CD8-positive, alpha-beta memory T cell (primary cell): ENCODE results near the gene CD247. TPM values are rescaled to one million over a fixed set of nuclear protein-coding genes. Genes with fewer than 3 reads are reported as not detected.

Experiments used
- CTCF ChIA-PET: fragments of 350-600 bp; sonication (Branson Sonifier 250); formaldehyde crosslinking; loops from one replicate; lab custom pipeline; 2021; ENCODE audit warnings: antibody characterized with exemption; lab: Charles Lee
- POLR2A ChIA-PET: fragments of 350-600 bp; sonication (Branson Sonifier 250); formaldehyde crosslinking; loops from one replicate; lab custom pipeline; 2021; ENCODE audit warnings: antibody characterized with exemption; lab: Charles Lee
- DNase-seq, 5 donors: peaks; one replicate each; pipeline versions ENCODE4 v3.0.0 to v3.0.0-alpha.2; 2020 to 2022; ENCODE audit warnings: mixed read lengths in 1 of 5
- H3K27ac ChIP-seq: one replicate; pipeline ENCODE4 v1.7.0; 2013; ENCODE audit warnings: low read depth, mild to moderate bottlenecking, low read length, moderate library complexity
- H3K27me3 ChIP-seq: 2 replicates; pipeline ENCODE4 v1.7.0; 2013; ENCODE audit warnings: low read length, mild to moderate bottlenecking; ENCODE audit not compliant: insufficient read depth, poor library complexity, severe bottlenecking
- H3K36me3 ChIP-seq: 2 replicates; pipeline ENCODE4 v1.7.0; 2013; ENCODE audit warnings: mild to moderate bottlenecking, low read length, moderate library complexity; ENCODE audit not compliant: insufficient read depth
- H3K4me1 ChIP-seq: 2 replicates; pipeline ENCODE4 v1.7.0; 2013; ENCODE audit warnings: mild to moderate bottlenecking, low read length, moderate library complexity; ENCODE audit not compliant: insufficient read depth
- H3K4me3 ChIP-seq: 2 replicates; pipeline ENCODE4 v1.7.0; 2013; ENCODE audit warnings: mild to moderate bottlenecking, low read length
- H3K9me3 ChIP-seq: 2 replicates; pipeline ENCODE4 v1.7.0; 2013; ENCODE audit warnings: mild to moderate bottlenecking, low read length
- H3K27ac Mint-ChIP-seq, 8 donors: one replicate each; pipeline ENCODE4 v1.8.0; 2020 to 2021; ENCODE audit warnings: mixed read lengths in 8 of 8, mild to moderate bottlenecking in 6 of 8, inconsistent platforms in 3 of 8, moderate library complexity in 3 of 8
- H3K27me3 Mint-ChIP-seq, 2 donors: one replicate each; pipeline ENCODE4 v1.8.0; 2020 to 2021; ENCODE audit warnings: mixed read lengths in 2 of 2, mild to moderate bottlenecking in 1 of 2, moderate library complexity in 1 of 2
- H3K36me3 Mint-ChIP-seq, 3 donors: one replicate each; pipeline ENCODE4 v1.8.0; 2020 to 2021; ENCODE audit warnings: mixed read lengths in 3 of 3, inconsistent platforms in 1 of 3, mild to moderate bottlenecking in 1 of 3
- H3K4me1 Mint-ChIP-seq, 3 donors: one replicate each; pipeline ENCODE4 v1.8.0; 2020 to 2021; ENCODE audit warnings: mixed read lengths in 3 of 3, inconsistent platforms in 1 of 3, mild to moderate bottlenecking in 1 of 3
- H3K4me3 Mint-ChIP-seq, 7 donors: one replicate each; pipeline ENCODE4 v1.8.0; 2020 to 2021; ENCODE audit warnings: mixed read lengths in 7 of 7, mild to moderate bottlenecking in 6 of 7, moderate library complexity in 4 of 7, inconsistent platforms in 2 of 7
- H3K9me3 Mint-ChIP-seq, 5 donors: one replicate each; pipeline ENCODE4 v1.8.0; 2020 to 2022; ENCODE audit warnings: mixed read lengths in 5 of 5, mild to moderate bottlenecking in 3 of 5, moderate library complexity in 2 of 5, inconsistent platforms in 1 of 5
- polyA plus RNA-seq: library from polyadenylated mRNA; unstranded; fragments of 300-500 nt; fragmentation: Illumina TruSeq; gene quantifications from one replicate; pipeline ENCODE4 v1.2.3, GENCODE V29; 2021
- total RNA-seq, 2 experiments: library from RNA; stranded (reverse); gene quantifications; one replicate each; pipeline ENCODE4 v1.2.3, GENCODE V29; 2021

CD247 gene
- 100 to 1,000 TPM; 130 to 133 TPM for total RNA-seq
- polyA plus RNA-seq = 395 TPM

GRCh38 chr1:167518331-167518700 is at the start of gene CD247:
CD247 (minus strand) TSS chr1:167518529; CDS start chr1:167518465, 64 bp downstream.
- H3K4me3 ChIP-seq = peak within 1 kb of the TSS; percentile 97
- Mint-ChIP-seq H3K4me3 (peak within 1 kb of the TSS; percentile 94 to 100 (median 100)), H3K4me1 (peaks cover 38 to 55% (median 52%) of the 10 kb centered on the region in 3 donors), H3K9me3 (no peaks in the 10 kb centered on the region), H3K27ac (peak within 1 kb of the TSS; percentile 97 to 100 (median 99)), H3K36me3 (peaks cover 0 to 45% (median 3%) of the 10 kb centered on the region in 3 donors), H3K27me3 (no peaks in the 10 kb centered on the region)
- ChIA-PET CTCF (interaction anchor here (0.6 to 5.4 kb wide), 22 partner anchors 10 to 298 kb away, joined by 3 to 44 read pairs (median 5); partner anchors contain the start of genes CREG1 and POU2F1), POLR2A (interaction anchor here (0.7 to 3.2 kb wide), 15 partner anchors 19 to 708 kb away, joined by 3 to 27 read pairs (median 4); partner anchors contain the start of genes POU2F1 and SFT2D2)
- peaks cover 44% of the 10 kb centered on the region for H3K4me1 ChIP-seq
- peaks cover 8% of the 10 kb centered on the region for H3K36me3 ChIP-seq
- peak; percentile 68 to 87 (median 78) for DNase-seq
- no peaks in the 10 kb centered on the region for H3K27me3 ChIP-seq
- H3K9me3 ChIP-seq = no peaks in the 10 kb centered on the region
- peak within 1 kb of the TSS; percentile 97 for H3K27ac ChIP-seq

- DNase-seq = no peak
- ChIA-PET POLR2A (no interaction called here), CTCF (interaction anchor here (1.1 kb wide), 1 partner anchor 12 kb away, joined by 3 read pairs; no protein-coding TSS in a partner anchor)
- no peak overlapping the region for H3K4me3 ChIP-seq
- H3K9me3 Mint-ChIP-seq = no peaks in the 10 kb centered on the region
- no peaks in the 10 kb centered on the region for H3K36me3 ChIP-seq
- no peak overlapping the region for H3K4me3 Mint-ChIP-seq
- no peaks in the 10 kb centered on the region for H3K4me1 Mint-ChIP-seq
- peaks cover 0 to 2% (median 0%) of the 10 kb centered on the region in 3 donors for H3K36me3 Mint-ChIP-seq
- H3K27ac Mint-ChIP-seq = no peak overlapping the region
- H3K27me3 Mint-ChIP-seq = peaks cover 3 to 27% of the 10 kb centered on the region in 2 donors
- H3K27ac ChIP-seq = no peak overlapping the region
- H3K27me3 ChIP-seq = no peaks in the 10 kb centered on the region
- H3K9me3 ChIP-seq = no peaks in the 10 kb centered on the region
- no peaks in the 10 kb centered on the region for H3K4me1 ChIP-seq
Observed at GRCh38 chr1:167567663-167568062, 49.3 kb upstream of the CD247 start.

- Mint-ChIP-seq H3K36me3 (no peaks in the 10 kb centered on the region), H3K9me3 (no peaks in the 10 kb centered on the region), H3K4me1 (no peaks in the 10 kb centered on the region), H3K27ac (no peak overlapping the region), H3K27me3 (peaks cover 3 to 18% of the 10 kb centered on the region in 2 donors), H3K4me3 (no peak overlapping the region)
- Histone ChIP-seq H3K4me1 (no peaks in the 10 kb centered on the region), H3K27ac (no peak overlapping the region), H3K36me3 (no peaks in the 10 kb centered on the region), H3K4me3 (no peak overlapping the region), H3K9me3 (no peaks in the 10 kb centered on the region), H3K27me3 (no peaks in the 10 kb centered on the region)
- no peak for DNase-seq
- ChIA-PET POLR2A (no interaction called here), CTCF (no interaction called here)
Observed at GRCh38 chr1:167566766-167567165, 48.4 kb upstream of the CD247 start.

- no peaks in the 10 kb centered on the region for H3K9me3 ChIP-seq
- H3K27ac Mint-ChIP-seq = no peak overlapping the region
- POLR2A ChIA-PET = no interaction called here
Observed at GRCh38 chr1:167565922-167566321, 47.6 kb upstream of the CD247 start.

GRCh38 chr1:167564612-167565270 is 46.4 kb upstream of the CD247 start:
- Histone ChIP-seq H3K4me1 (no peaks in the 10 kb centered on the region), H3K27me3 (no peaks in the 10 kb centered on the region), H3K9me3 (no peaks in the 10 kb centered on the region), H3K27ac (no peak overlapping the region), H3K36me3 (no peaks in the 10 kb centered on the region), H3K4me3 (no peak overlapping the region)
- Mint-ChIP-seq H3K9me3 (no peaks in the 10 kb centered on the region), H3K27me3 (peaks cover 2 to 3% of the 10 kb centered on the region in 2 donors), H3K27ac (peak overlapping the region in 2 of 8 donors; percentile 2 to 77), H3K4me3 (no peak overlapping the region), H3K36me3 (no peaks in the 10 kb centered on the region), H3K4me1 (no peaks in the 10 kb centered on the region)
- DNase-seq = no peak
- POLR2A ChIA-PET = no interaction called here
- CTCF ChIA-PET = interaction anchor here (1.2 to 2.6 kb wide), 4 partner anchors 9 to 505 kb away, joined by 3 to 11 read pairs (median 6); no protein-coding TSS in a partner anchor

More at GRCh38 chr1:167565922-167566321, 47.6 kb upstream of the CD247 start:
- Histone ChIP-seq H3K36me3 (no peaks in the 10 kb centered on the region), H3K27me3 (no peaks in the 10 kb centered on the region), H3K27ac (no peak overlapping the region), H3K4me3 (no peak overlapping the region), H3K4me1 (no peaks in the 10 kb centered on the region)
- no peak for DNase-seq
- Mint-ChIP-seq H3K36me3 (no peaks in the 10 kb centered on the region), H3K4me3 (no peak overlapping the region), H3K27me3 (peaks cover 3 to 9% of the 10 kb centered on the region in 2 donors), H3K4me1 (no peaks in the 10 kb centered on the region), H3K9me3 (no peaks in the 10 kb centered on the region)
- CTCF ChIA-PET = interaction anchor here (2.4 kb wide), 1 partner anchor 10 kb away, joined by 11 read pairs; no protein-coding TSS in a partner anchor

GRCh38 chr1:167563579-167564246 is 45.4 kb upstream of the CD247 start:
- Histone ChIP-seq H3K9me3 (no peaks in the 10 kb centered on the region), H3K27me3 (no peaks in the 10 kb centered on the region), H3K27ac (no peak overlapping the region), H3K36me3 (no peaks in the 10 kb centered on the region), H3K4me1 (no peaks in the 10 kb centered on the region), H3K4me3 (no peak overlapping the region)
- Mint-ChIP-seq H3K27ac (no peak overlapping the region), H3K36me3 (no peaks in the 10 kb centered on the region), H3K27me3 (peaks cover 3 to 5% of the 10 kb centered on the region in 2 donors), H3K9me3 (no peaks in the 10 kb centered on the region), H3K4me1 (no peaks in the 10 kb centered on the region), H3K4me3 (no peak overlapping the region)
- CTCF ChIA-PET = interaction anchor here (0.7 to 2.6 kb wide), 10 partner anchors 8 to 504 kb away, joined by 3 to 11 read pairs (median 4); partner anchors contain the start of gene POU2F1
- DNase-seq = no peak
- POLR2A ChIA-PET = interaction anchor here (0.6 kb wide), 1 partner anchor 785 kb away, joined by 3 read pairs; no protein-coding TSS in a partner anchor

GRCh38 chr1:167562702-167563101 is 44.4 kb upstream of the CD247 start:
- no peaks in the 10 kb centered on the region for H3K27me3 ChIP-seq
- H3K4me3 ChIP-seq = no peak overlapping the region
- ChIA-PET POLR2A (no interaction called here), CTCF (interaction anchor here (1.3 to 2.6 kb wide), 4 partner anchors 10 to 125 kb away, joined by 3 to 8 read pairs (median 4); no protein-coding TSS in a partner anchor)
- no peaks in the 10 kb centered on the region for H3K4me1 ChIP-seq
- H3K4me1 Mint-ChIP-seq = no peaks in the 10 kb centered on the region
- no peak for DNase-seq
- no peak overlapping the region for H3K4me3 Mint-ChIP-seq
- H3K9me3 Mint-ChIP-seq = no peaks in the 10 kb centered on the region
- no peak overlapping the region for H3K27ac ChIP-seq
- H3K27me3 Mint-ChIP-seq = peaks cover 5 to 7% of the 10 kb centered on the region in 2 donors
- no peaks in the 10 kb centered on the region for H3K36me3 ChIP-seq
- no peaks in the 10 kb centered on the region for H3K36me3 Mint-ChIP-seq
- no peak overlapping the region for H3K27ac Mint-ChIP-seq
- H3K9me3 ChIP-seq = no peaks in the 10 kb centered on the region

GRCh38 chr1:167561753-167562152 is 43.4 kb upstream of the CD247 start:
- Histone ChIP-seq H3K4me3 (no peak overlapping the region), H3K36me3 (no peaks in the 10 kb centered on the region), H3K9me3 (no peaks in the 10 kb centered on the region), H3K4me1 (no peaks in the 10 kb centered on the region), H3K27ac (no peak overlapping the region), H3K27me3 (no peaks in the 10 kb centered on the region)
- Mint-ChIP-seq H3K4me1 (no peaks in the 10 kb centered on the region), H3K27me3 (peaks cover 5 to 7% of the 10 kb centered on the region in 2 donors), H3K4me3 (no peak overlapping the region), H3K9me3 (no peaks in the 10 kb centered on the region), H3K27ac (no peak overlapping the region), H3K36me3 (no peaks in the 10 kb centered on the region)
- ChIA-PET CTCF (no interaction called here), POLR2A (no interaction called here)
- DNase-seq = no peak
